Esophagus mucosa (tissue), 1 donor: ENCODE data around the gene PTPRG. TPM values are rescaled to one million over a fixed set of nuclear protein-coding genes. Genes with fewer than 3 reads are reported as not detected.

Source experiments
- ATAC-seq: fragments of 200-7000 bp; cut with Tn5 transposase; one replicate; pipeline ENCODE4 v1.9.1; 2020
- total RNA-seq: library from RNA; stranded (reverse); gene quantifications from one replicate; pipeline ENCODE4 v1.2.4, GENCODE V29; 2023
- donor health status: DM: yes; HTN: yes; CAD: no.

Gene PTPRG
- total RNA-seq, 1 donor from 2014 or later, result 9.2 TPM

DNA sequence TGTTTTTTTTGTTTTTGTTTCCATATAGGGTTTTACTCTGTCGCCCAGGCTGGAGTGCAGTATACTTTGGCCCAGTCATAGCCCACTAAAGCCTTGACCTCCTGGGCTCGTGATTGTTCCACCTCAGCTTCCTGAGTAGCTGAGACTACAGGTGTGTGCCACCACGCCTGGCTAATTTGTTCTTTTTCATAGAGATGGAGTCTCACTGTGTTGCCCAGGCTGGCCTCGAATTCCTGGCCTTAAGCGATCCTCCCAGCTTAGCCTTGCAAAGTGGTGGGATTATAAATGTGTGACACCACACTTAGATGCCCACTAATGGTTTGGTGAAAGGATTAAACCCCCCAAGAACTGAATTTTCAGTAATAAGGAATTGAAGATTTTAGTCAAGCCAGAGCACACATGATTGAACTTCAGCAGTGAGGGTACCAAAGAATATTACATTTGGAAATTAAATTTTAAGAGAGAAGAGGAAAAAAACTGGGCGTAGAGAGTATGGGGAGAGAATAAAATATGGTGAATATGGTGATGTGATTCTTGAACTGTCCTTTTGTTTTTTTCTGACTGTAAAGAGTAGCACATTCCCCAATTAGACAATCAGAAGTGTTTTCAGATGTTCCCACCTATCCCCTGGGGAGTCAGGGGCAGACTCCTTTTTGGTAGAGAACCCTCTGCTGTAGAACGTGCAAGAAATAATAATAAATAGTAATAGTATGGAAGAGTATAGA is 208.1 kb downstream of the PTPRG start:
- ATAC-seq, result no peak

DNA sequence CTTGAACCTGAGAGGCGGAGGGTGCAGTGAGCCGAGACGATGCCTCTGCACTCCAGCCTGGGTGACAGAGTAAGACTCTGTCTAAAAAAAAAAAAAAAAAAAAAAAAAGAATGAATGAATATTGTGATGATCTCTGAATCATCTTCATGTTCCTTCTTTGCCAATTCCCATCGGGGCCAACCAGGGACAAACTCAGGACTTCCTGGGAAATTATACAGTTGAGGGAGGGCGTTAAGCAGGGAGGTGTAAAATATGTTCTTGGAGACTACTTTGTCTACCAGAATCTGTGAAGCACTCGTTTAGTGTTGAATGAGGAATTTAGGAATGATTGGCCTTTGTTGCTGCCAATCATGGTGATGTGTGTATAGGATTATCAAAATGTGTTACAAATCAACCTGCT is 210.6 kb downstream of the PTPRG start:
- ATAC-seq, result no peak

- no peak for ATAC-seq
Observed at GRCh38 chr3:61772456-61772855, 211.1 kb downstream of the PTPRG start.

GRCh38 chr3:61774279-61774890 is 213.0 kb downstream of the PTPRG start:
- ATAC-seq, result no peak

- no peak for ATAC-seq
Observed at GRCh38 chr3:61776390-61776789, 215.0 kb downstream of the PTPRG start.

DNA sequence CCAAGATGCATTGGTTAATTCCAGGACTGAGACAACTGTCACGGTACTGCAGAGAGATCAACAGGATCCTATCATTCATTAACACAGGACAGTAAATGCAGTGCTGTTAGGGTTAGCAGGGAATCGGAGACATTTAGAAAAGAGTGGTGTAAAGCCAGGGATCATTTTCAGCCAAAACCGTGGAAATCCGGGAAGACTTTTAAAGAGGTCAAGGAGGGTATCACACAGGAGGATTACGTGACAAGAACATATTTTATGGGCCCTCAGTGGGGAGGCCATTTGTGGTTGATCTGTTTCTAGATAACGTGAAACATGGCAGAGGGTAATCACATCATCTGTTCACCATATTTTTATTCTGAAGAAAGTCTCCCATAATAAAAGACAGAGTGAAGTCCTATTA is 216.1 kb downstream of the PTPRG start:
- no peak for ATAC-seq

DNA sequence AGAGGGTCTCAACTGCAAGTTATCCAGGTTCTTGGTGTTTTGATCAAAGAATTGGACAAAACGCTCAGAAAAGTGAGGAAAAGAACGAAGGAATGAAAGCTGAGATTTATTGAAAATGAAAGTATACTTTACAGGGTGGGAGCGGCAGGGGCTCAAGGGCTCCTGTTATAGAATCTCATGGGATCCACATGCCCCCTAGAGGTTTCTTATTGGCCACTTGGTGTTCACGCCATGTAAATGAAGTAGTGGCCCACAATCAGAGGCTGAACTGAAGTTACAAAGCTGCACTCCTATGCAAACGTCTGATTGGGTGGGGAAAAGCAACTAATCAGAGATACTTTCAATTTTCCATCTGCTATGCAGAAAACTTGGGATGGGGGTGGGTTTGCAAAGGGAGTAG is 216.7 kb downstream of the PTPRG start:
- ATAC-seq, result no peak

DNA sequence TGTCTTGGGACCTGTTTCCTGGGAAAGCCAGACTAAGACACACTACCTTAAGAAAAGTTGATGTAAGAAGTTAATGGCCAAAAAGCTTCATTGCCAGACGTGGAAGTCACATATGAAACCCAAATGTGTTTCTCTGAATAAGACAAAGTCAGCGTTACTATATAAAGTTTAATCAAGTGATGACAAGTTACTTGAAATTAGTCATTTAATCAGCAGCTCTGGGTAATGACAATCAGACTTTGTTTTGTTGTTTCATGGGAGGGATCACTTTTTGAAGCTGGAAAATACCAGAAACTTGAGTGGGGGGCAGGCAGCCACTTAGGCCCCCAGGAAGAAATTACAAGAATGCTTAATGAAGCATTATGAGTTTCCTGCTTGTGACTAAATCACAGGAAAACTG is 218.6 kb downstream of the PTPRG start:
- ATAC-seq, result no peak

- no peak for ATAC-seq
Observed at GRCh38 chr3:61780455-61781228, 219.3 kb downstream of the PTPRG start.

DNA sequence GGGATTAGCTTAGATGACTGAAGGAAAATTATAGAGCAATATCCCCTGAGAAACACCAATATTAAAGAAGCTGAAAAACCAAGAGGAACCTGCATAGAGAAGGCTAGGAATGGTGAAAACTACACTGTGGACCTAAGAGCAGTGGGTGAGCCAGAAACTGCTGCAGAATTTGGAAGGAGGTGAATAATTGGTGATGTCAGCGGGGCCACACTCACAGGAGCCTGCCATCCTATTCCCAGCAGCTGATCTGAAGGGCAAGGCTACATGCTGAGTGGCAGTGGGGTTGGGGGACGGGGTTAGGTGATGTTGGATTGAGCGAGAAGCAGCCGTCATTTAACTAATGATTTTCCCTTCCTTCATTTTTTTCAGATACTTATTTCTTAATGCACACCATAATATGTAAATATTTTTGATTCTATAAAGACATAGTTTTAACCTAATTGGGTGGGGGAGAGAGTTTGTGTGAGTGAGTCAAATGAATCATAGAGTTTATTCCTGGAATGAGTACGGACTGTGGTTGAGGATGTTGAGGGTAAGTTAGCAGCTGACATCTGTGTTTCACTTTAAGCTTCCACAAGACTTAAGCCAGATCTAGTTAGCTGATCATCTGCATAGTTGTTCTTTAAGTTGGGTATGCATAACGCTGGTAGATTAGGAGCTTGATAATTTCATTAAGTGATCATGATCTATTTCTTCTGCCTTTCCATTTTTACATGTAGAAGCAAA is 222.8 kb downstream of the PTPRG start:
- ATAC-seq, result no peak

DNA sequence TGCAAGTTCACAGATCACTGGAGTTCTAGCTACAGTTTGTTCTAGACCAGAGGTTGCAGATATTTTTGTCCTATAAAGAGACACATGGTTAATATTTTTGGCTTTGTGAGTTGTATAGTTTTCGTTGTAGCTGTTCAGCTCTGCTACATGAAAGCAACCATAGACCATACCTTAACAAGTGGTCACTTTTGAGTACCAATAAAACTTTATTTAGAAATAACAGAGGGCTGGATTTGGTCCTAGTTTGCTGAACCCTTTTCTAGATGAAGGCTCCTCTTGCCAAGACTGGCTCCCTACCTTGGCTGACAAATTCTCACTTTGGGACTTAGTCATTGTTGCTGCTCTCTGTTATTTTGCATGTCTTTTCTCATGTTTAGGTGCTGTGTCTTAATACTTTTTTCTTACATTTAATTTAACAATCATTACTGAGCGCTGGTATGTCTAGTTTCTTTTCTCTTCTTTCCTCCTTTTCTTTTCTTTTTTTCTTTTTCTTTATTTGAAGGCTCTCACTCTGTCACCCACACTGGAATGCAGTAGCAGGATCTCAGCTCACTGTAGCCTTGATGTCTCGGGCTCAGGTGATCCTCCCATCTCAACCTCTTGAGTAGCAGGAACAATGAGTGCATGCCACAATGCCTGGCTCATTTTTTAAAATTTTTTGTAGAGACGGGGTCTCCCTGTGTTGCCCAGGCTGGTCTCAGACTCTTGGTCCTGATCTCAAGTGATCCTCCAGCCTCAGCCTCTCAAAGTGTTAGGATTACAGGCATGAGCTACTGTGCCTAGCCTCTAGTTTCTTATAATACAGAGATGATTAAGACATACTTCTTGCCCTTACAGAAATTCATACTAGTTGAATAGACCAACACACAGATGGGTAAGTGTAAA is 227.5 kb downstream of the PTPRG start:
- no peak for ATAC-seq

GRCh38 chr3:61789861-61790260 is 228.5 kb downstream of the PTPRG start:
- no peak for ATAC-seq

GRCh38 chr3:61790411-61790810 is 229.0 kb downstream of the PTPRG start:
- ATAC-seq, result no peak

DNA sequence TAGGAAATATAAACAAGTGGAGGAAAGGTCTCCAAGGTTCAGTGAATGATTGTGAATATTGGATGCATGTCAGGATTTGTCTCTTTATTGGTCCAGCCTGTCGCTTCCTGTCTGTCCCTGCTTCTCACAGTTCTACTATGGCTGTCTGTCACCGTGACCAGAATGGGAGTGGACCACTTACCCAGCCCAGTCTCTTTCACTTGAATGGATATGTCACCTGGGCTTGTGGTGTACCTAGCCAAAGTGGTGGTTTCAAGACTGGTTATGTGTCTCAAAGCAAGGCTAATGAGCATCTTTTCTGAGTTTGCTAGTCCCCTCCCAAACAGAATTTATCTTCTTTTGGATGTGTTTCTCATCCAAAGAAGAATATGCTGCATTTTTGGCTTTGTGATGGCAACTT is 231.7 kb downstream of the PTPRG start:
- ATAC-seq, result no peak

DNA sequence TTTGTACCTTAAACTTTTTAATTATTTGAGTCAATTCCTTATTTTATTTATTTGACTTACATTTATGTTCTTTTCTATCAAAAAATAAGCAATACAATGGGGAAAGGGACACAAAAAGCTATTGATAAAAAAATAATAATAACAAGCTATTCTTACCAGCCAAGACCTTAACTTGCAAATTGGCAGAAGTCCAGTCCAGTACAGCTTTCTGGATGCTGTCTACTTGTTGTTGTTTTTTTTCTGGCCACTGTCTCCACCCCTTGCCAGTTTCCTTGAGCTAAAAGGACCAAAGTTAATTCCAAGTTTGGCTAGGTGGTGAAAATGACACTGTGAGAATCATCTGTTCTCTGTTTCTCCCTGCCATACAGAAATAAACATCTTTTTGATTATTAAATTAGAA is 232.2 kb downstream of the PTPRG start:
- no peak for ATAC-seq

DNA sequence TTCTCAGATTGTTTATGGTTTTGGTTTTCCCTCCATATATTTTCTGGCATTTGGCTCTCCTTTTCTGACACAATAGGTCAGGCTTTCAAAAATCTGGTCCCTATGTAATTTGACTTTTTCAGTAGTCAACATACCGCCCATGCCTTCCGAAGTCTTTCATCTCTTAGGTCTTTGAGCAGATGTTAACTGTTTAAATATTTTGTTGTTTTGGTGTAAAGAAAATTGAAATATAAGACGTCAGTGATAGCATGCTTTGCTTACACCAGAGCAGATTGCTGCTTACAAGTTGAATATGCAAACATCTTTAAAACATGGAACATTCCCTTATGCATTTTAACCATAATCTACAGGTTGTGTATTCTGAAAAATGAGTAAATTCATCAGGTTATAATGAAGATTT is 233.0 kb downstream of the PTPRG start:
- ATAC-seq, result no peak

DNA sequence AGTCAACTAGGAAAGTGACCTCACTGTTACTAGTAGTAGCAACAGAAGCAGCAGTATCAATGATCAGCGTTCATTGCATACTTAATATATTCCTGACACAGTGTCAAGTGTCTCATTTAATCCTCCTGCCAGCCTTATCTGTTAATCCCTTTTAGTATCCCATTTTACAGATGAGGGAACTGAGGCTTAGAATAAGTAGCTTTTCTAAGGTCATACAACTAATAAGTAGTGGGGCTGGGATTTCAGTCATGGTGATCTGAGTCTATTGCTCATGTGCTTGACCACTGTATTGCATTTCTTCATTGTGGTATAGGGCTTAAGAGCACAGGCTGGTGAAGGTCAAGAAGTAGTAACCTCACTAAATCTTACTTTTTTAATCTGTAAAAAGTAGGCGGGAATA is 233.6 kb downstream of the PTPRG start:
- no peak for ATAC-seq

DNA sequence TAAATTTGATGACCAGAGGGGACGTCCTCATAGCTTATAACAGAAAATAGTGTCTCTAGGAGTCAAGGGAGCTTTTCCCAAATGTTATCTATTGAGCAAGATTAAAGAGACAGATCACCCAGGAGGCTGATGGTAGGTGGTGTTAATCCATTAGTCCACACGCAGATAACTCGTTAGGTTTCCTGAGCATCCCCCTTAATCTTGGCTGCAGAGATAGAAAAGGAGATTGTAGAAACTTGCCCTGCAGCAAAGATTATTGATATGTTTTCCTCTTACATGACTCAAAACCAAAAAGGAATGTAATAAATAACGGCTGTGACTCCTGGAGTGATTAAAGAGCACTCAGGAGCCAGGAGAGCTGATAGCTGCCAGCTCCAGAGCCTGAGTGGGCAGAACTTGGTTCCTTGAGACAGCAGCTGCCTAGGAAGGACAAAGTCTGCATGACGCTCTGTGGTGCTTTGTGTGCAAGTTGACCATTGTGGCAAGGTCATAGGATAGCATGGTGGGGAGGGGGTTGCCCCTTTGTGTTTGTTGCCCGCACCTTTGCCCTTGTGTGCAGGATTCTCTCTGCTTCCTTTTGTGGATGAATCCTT is 234.8 kb downstream of the PTPRG start:
- no peak for ATAC-seq

DNA sequence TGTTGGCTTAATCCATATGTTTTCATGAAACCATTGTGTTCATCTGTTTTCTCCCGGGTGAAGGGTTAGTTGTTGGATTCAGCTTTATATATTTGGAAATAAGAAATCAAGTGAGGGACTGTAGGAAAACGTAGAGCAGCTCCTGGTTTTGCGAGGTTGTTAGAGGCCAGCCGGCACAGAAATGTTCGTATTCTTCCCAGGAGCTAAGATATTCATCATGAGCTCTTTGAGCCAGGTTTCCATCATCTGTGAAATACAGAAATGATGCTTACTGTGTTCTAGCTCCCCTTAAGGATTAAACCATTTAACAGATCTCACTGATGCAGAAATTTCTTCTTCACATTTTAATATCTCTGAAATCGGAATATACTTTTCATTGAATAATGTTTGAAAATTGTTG is 235.5 kb downstream of the PTPRG start:
- no peak for ATAC-seq

DNA sequence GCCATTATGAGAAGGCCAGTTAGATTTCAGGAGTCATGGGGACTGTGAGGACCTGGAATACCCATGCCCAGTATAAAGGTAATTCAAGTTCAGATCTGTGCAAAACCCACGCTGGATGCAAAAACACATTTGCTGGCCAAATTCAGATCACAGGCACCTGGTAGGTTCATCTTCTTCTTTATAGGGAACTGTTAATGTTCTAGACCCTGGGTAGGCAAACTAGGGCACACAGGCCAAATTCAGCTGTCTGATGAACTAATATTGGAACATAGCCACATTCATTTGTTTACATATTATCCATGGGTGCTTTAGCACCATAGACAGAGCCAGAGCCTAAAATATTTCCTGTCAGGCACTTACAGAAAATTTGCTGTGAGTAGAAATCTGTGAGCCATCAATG is 241.4 kb downstream of the PTPRG start:
- no peak for ATAC-seq

GRCh38 chr3:61803983-61804382 is 242.6 kb downstream of the PTPRG start:
- no peak for ATAC-seq

DNA sequence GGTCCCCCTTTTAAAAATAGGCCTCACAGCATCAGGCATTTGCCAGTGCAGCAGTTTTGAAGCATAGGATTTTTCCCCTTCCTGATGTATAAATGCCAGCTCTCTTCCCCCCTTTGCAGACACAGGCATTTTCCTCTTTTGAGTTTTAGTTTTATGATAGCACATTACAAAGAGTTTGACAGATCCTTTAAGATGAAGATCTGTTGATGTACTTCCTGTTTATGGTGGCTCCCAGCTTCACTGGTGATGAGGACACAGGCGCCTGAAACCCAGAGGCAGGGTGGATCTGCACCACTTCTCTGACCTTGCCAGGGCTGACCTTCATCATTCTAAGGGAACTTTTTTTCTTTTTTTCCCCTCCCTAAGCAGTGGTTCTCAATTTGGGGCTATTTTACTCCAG is 243.4 kb downstream of the PTPRG start:
- no peak for ATAC-seq
